Fibroblast of upper back skin (primary cell): ENCODE data around the gene PSKH1.

Source experiments
- DNase-seq: peaks from one replicate; pipeline ENCODE4 v3.0.0-alpha.2; 2013

The PSKH1 gene

DNA sequence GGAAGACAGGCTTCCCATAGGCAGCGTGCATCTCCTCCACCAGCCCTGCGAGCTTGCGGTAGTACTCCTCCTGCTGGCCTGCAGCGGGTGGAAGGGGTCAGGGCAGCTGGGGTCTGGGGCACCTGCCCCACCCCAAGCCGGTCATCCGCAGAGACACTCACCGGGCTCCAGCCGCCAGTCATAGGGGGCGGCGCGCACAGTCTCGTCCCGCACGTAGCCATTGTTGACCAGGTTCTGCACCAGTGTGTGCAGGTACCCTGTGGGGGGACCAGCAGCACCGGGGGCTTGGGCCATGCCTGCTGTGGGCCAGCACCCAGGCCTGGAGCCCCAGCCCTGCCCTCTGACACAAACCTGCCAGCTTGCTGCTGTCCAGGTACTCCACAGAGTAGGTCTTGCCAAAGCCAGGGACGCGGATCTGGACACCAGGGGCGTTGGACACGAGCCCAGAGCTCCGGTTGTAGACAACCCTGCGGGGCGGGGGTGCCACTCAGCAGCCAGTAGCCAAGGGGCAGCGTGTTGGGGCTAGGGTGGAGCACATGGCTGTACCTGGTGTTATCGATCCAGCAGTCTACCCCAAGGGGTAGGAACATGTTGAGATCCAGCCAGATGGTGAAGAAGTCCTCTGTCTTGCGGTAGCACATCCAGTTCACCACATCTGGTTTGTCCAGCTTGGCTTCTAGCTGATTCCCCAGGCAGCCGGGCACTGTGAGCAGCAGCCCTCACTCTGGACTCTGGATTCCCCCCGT, 49.6 kb downstream of the PSKH1 start:
- DNase-seq: no peak

GRCh38 chr16:67943256-67943618, 50.2 kb downstream of the PSKH1 start:
- no peak for DNase-seq

DNA sequence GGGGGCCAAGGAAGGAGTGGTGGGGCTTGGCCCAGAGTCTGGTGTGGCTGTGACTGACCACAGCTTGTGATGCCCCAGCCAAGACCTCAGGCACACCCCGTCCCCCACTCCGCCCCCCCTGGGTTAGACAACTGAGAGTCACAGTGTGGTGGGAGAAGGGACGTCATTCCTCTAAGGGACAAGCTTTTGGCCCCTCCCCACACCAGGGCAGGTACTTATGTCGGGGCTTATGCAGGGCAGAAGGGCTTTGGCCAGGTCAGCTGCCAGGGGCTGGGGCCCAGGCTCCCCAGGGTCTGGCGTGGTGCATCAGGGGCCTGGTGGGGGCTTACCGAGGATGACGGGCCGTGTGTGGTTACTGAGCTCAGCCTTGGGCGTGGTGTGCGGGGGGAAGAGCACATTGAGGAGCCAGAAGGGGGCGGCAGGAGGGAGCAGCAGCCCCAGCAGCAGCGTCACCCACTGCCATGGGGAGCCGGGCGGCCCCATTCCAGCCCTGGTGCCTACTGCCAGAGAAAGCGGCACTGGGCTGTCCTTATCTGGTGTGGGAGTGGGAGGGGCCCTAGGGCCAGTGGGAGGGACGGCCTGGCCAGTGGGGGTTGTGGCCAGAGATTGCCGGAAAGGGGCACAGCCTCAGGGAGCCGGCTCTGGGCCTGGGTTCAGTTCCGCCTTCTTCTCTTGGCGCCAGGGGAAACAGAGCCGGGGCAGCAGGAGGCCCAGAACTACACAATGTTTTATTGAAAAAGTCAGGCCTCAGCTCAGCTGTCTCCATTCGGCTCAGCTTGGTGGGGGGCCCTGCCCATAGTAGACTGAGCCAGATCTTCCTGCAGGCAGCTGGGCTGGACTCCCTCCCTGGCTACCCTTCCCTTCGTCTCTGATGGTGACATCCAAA, 50.8 kb downstream of the PSKH1 start, which contains the start of gene LCAT:
Gene LCAT (minus strand): TSS at position 502 of the 886 bp plus-strand sequence. CDS start 19 bp downstream, at position 483.
- DNase-seq: no peak

- DNase-seq: no peak
Measured at GRCh38 chr16:67944690-67945391, 51.8 kb downstream of the PSKH1 start.

DNA sequence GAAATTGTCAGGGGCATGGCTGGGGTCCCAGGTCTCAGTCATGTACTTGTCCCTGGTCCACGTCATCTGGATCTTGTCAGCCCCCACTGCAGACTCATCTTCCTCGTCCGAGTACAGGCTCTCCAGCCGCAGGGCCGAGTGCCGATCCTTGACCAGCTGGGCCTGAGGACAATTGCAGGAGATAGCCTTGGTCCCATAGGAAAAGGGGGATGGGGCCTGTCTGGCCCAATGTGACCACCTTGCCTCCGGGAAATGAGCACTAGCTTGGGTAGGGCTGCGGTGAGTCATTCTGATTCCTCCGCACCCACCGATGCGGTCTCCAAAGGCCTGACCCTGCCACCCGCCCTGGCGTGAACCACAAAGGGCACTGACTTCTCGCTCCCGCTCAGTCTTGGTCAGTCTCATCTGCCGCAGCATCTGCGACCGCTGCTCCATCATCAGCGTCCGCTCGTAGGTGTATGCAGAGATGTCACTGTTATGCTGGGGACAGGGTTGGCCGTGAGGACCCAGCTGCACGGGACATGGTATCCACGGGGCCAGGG, 52.4 kb downstream of the PSKH1 start:
- DNase-seq: no peak

- no peak for DNase-seq
Measured at GRCh38 chr16:67946128-67946569, 53.1 kb downstream of the PSKH1 start.

- no peak for DNase-seq
Measured at GRCh38 chr16:67946966-67947558, 54.0 kb downstream of the PSKH1 start.

DNA sequence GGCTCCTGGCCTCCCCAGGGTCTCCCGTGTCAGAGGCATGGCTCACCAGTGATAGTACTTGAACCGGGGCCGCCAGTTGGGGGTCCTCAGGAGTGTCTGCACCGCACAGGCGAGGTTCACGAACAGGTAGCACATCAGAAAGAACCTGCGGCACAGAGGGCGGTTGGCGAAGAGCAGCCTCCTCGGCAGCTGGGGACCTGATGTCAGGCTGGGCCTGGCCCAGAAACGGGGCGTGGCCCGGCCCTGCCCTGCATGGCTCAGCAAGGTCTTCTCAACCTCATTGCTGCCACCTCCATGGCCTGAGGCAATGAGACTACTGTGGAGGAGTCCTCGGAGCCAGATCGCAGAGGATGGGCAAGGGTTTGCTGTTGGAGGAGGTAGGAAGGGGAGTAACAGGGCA, 55.0 kb downstream of the PSKH1 start:
- DNase-seq: no peak

GRCh38 chr16:67949645-67950044, 56.6 kb downstream of the PSKH1 start:
- no peak for DNase-seq

- DNase-seq: no peak
Measured at GRCh38 chr16:67950335-67950843, 57.3 kb downstream of the PSKH1 start.

GRCh38 chr16:67951485-67951884, 58.4 kb downstream of the PSKH1 start:
- no peak for DNase-seq

DNA sequence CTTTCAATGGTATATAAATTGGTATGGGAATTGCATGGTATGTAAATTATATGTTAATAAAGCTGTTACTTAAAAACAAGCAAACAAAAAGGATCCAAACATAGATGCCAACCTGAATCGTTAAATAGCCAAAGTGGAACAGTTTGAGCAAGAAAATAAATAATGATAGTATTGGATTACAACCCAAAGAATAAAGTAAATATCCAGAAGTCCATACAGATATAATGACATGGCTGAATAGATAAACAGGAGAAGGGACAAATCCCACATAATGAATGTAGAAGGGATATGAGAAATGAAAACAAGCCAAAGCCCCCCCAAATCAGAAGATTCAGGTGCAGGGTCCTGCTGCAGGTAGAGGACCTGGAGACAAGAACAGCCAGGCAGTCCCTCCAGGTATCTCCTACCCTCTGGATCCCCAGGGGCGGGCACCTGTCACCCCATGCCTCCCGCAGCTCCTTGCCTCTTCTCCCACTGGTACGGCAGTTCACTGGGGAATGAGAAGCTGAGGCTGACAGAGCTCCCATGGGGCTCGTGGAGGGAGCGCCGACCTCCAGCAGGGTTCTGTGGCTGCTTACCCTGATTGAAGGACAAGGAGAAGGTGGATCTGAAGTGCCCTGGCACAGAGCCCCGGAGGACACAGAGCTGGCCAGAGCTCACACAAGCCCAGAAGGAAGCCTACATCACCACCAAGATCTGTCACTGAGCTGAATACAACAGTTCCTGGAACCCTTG, 60.8 kb downstream of the PSKH1 start:
- DNase-seq: no peak

DNA sequence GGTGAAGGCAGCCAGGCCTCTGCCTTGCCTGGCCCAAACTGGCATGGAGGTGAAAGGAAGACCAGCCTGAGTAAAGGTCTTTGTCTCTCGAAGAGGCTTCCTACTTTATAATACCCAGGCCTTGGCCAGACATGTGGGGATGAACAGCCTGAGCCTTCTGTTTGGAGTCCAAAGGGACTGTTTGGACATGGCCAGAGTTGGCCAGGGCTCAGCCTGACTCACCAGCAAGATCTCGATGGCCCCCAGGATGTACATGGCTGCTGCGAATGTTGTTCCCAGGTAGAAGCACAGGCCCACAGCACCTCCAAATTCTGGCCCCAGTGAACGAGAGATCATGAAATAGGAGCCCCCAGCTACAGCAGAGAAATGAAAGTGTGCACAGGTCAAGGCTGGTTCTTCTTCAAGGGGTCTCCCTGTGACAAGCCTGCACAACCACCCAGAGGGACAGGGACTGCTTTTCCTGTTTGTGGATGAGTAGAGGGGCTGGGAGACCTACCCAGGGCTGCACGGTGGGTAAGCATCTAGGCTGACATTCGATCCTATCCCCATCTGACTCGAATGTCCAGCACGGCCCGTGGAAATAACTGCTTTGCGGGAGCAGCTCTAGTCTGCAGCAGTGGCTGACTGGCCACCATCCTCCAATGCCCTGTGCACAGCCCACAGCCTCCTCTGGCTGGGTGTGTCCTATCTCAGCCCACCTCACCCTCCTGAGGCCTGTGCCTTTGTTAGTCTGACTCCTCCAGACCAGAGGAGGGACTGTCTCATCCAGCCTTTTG, 61.6 kb downstream of the PSKH1 start:
- no peak for DNase-seq

DNA sequence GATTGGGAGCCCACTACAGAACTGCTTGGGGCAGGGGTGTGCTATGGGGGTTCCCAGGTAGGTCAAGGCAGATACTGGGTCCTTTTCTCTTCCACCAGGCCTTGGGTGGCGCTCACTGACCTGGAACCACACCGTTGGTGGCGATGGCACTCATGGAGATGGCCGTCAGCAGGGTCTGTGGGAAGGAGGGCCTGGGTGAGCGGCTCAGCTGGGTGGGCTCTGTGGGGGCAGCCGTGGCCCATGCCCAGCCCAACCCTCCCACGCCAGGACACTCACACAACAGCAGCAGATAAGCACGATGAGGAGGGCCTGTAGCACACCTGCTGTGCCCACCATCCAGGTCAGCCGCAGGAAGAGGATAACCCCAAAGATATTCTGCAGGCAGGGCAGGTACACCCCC, 64.6 kb downstream of the PSKH1 start:
- no peak for DNase-seq

DNA sequence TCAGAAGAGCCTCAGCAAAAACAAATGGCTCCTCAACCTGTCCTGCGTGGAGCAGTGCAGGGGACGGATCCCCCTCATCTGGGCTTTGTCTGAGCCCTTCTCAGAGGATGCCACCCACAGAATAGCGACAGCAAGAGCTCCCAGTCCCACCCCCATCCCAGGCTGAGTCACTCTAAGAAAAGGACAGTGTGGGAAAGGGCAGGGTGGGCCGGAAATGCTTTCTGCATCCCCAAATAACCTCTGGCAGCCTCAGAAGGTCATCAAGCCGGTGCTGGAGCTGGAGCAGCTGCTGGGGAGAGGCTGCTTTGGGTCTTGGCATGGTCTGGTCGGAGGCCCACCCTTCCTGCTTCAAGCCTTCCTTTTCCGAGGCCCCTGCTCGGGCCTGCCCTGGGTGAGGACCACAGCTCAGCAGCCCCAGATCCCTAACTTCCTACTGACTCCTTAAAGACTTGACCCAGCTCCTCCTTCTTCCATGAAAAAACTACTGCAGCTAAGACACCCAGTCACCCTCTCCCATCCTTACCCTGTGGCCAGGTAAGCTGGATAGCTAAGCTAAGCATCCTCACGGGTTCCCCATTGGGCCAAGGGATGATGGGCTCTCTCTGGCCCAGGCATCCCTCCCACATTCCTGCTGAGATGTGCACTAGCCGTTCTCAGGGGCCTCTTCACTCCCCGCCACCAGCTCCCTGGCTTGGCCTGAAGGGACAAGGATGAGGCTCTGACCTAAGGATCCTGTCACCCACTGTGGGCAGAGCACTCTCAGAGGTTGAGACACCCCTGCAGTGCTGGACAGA, 66.7 kb downstream of the PSKH1 start:
- no peak for DNase-seq

DNA sequence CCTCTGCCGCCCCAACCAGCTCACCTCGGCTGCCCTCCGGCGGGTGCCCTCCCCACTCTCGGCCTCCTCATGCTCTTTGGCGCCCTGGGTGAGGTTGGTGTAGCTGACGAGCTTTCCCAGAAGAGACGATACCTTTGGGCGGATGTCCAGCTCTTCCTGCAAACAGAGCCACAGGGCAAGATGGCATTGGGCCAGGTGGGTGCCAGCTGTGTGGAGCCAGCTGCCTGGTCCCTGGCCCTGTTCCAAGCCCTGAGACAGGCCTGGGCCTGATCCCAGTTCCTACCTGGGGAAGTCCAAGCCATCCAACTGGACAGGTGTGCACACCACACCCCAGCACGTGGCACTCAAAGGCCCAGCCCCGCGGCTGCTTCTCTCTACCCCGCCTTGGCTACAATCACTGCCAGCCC, 68.5 kb downstream of the PSKH1 start:
- DNase-seq: no peak

DNA sequence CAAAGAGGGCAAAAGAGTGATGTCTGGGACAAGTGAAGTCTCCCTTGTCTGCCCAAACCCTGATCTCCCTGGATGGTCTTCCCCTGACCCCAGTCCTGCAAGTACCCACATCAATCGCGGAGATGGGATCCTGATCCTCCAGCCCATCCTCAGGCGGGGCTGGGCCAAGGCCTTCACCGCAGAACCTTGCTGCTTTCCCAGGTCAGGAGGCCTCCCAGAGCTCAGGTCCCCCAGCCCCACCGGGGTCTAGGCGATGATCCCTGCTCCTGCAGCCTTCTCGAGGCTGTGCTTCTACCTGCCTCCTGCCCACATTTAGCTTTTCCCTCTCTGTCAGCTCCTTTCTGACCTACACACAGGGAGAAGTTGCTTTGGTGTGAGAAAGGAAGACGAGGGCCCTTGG, 69.1 kb downstream of the PSKH1 start:
- no peak for DNase-seq

- DNase-seq: no peak
Measured at GRCh38 chr16:67963292-67963661, 70.2 kb downstream of the PSKH1 start.

GRCh38 chr16:67963662-67964321, 70.7 kb downstream of the PSKH1 start:
- DNase-seq: no peak
